HepG2 (cell line): ENCODE measurements around the gene B3GNT2. TPM values are rescaled to one million over a fixed set of nuclear protein-coding genes. Genes with fewer than 3 reads are reported as not detected.

ENCODE experiments used
- ARNT2 ChIP-seq: sonication (generic); formaldehyde crosslinking; IDR thresholded peaks from 2 replicates; pipeline ENCODE4 v1.8.0; 2022; ENCODE audit warnings: mild to moderate bottlenecking, low read depth, missing genetic modification reagents, moderate library complexity
- ASH2L ChIP-seq: fragments of 300-600, 200-600 bp; sonication (generic); IDR thresholded peaks from 2 replicates; pipeline ENCODE4 v1.7.0; 2017; ENCODE audit warnings: low read depth, mild to moderate bottlenecking, moderate library complexity, mixed read lengths, low read length; ENCODE audit not compliant: insufficient read length
- BORCS8-MEF2B ChIP-seq: sonication (generic); formaldehyde crosslinking; IDR thresholded peaks from 2 replicates; pipeline ENCODE4 v1.8.0; 2022; ENCODE audit warnings: mild to moderate bottlenecking, missing genetic modification reagents
- CC2D1A ChIP-seq: sonication (generic); formaldehyde crosslinking; IDR thresholded peaks from 2 replicates; pipeline ENCODE4 v1.8.1; 2023; ENCODE audit warnings: mild to moderate bottlenecking, missing genetic modification reagents
- CEBPG ChIP-seq: IDR thresholded peaks from 2 replicates; pipeline ENCODE4 v1.6.1; 2016
- GFI1 ChIP-seq: sonication (generic); formaldehyde crosslinking; IDR thresholded peaks from 2 replicates; pipeline ENCODE4 v1.5.0; 2020; ENCODE audit warnings: missing genetic modification reagents, mild to moderate bottlenecking, borderline replicate concordance
- PAF1 ChIP-seq: IDR thresholded peaks from 2 replicates; pipeline ENCODE4 v1.6.1; 2016; ENCODE audit warnings: missing genetic modification reagents, missing compliant biosample characterization
- PRPF4 ChIP-seq: fragments of 200-400 bp; formaldehyde crosslinking; IDR thresholded peaks from 2 replicates; pipeline ENCODE4 v1.6.1; 2016; ENCODE audit warnings: low read length, low read depth; ENCODE audit not compliant: poor library complexity, severe bottlenecking
- RARG ChIP-seq: sonication (generic); formaldehyde crosslinking; IDR thresholded peaks from 2 replicates; pipeline ENCODE4 v1.4.0; 2020; ENCODE audit warnings: low read depth, mild to moderate bottlenecking, missing genetic modification reagents
- SMYD3 ChIP-seq: sonication (generic); formaldehyde crosslinking; IDR thresholded peaks from 2 replicates; pipeline ENCODE4 v1.8.1; 2023; ENCODE audit warnings: mild to moderate bottlenecking, missing genetic modification reagents
- TCF12 ChIP-seq, 2 experiments: fragments of 450-650 bp in 1 of 2; sonication (generic) in 1 of 2; formaldehyde crosslinking in 1 of 2; IDR thresholded peaks; 2 replicates each; pipeline versions ENCODE4 v1.6.1 to v1.8.0; 2017 to 2022; ENCODE audit warnings: antibody characterized with exemption in 1 of 2, mild to moderate bottlenecking in 1 of 2, missing genetic modification reagents in 1 of 2, moderate library complexity in 1 of 2
- TCF7 ChIP-seq: sonication (generic); IDR thresholded peaks from 2 replicates; pipeline ENCODE4 v1.6.1; 2016; ENCODE audit warnings: antibody characterized with exemption, low read depth
- THYN1 ChIP-seq: sonication (generic); formaldehyde crosslinking; IDR thresholded peaks from 2 replicates; pipeline ENCODE4 v1.8.1; 2023; ENCODE audit warnings: low read depth, mild to moderate bottlenecking, moderate library complexity, missing genetic modification reagents, borderline replicate concordance
- ZKSCAN8 ChIP-seq: IDR thresholded peaks from 2 replicates; pipeline ENCODE4 v1.6.1; 2016; ENCODE audit warnings: borderline replicate concordance, missing genetic modification reagents, missing compliant biosample characterization
- ZNF430 ChIP-seq: sonication (generic); formaldehyde crosslinking; IDR thresholded peaks from 2 replicates; pipeline ENCODE4 v1.9.0; 2021; ENCODE audit warnings: mild to moderate bottlenecking, missing genetic modification reagents
- ZNF468 ChIP-seq: sonication (generic); formaldehyde crosslinking; IDR thresholded peaks from 2 replicates; pipeline ENCODE4 v1.8.0; 2022; ENCODE audit warnings: mild to moderate bottlenecking, moderate library complexity, missing genetic modification reagents
- ZNF567 ChIP-seq: sonication (generic); formaldehyde crosslinking; IDR thresholded peaks from 2 replicates; pipeline ENCODE4 v1.8.1; 2023; ENCODE audit warnings: mild to moderate bottlenecking, missing genetic modification reagents, borderline replicate concordance
- ZNF747 ChIP-seq: sonication (generic); formaldehyde crosslinking; IDR thresholded peaks from 2 replicates; pipeline ENCODE4 v1.8.1; 2023; ENCODE audit warnings: missing genetic modification reagents, mild to moderate bottlenecking, borderline replicate concordance
- polyA plus RNA-seq, 8 experiments: library from polyadenylated mRNA; depleted of rRNA in 3 of 8; stranded (reverse) in 7 of 8; unstranded in 1 of 8; fragments of >200 nt; fragmentation: Illumina TruSeq in 4 of 8; extraction: Trizol in 4 of 8; gene quantifications; 2 replicates each; pipeline versions ENCODE4 v1.2.1 to v1.2.3, GENCODE V29; 2011 to 2016; ENCODE audit warnings: low read depth in 4 of 8, missing spikeins in 1 of 8, mixed read lengths in 1 of 8; ENCODE audit not compliant: insufficient read depth in 1 of 8
- total RNA-seq, 5 experiments: library from RNA; depleted of rRNA; stranded (reverse); fragments of >200 nt; fragmentation: Illumina TruSeq; extraction: Trizol; gene quantifications; 2 replicates each; pipeline ENCODE4 v1.2.3, GENCODE V29; 2016; ENCODE audit warnings: low read depth in 1 of 5
- TF ChIP-seq, protein P1 (sequence below): sonication (generic); formaldehyde crosslinking; IDR thresholded peaks from 2 replicates; pipeline ENCODE4 v1.4.0; 2020; ENCODE audit warnings: missing genetic modification reagents
- TF ChIP-seq, protein P2 (sequence below): sonication (generic); formaldehyde crosslinking; IDR thresholded peaks from 2 replicates; pipeline ENCODE4 v1.5.1; 2020; ENCODE audit warnings: mild to moderate bottlenecking, missing genetic modification reagents, borderline replicate concordance

Gene B3GNT2
- total and polyA plus RNA-seq, 2 of the 13 experiments (the other 11 are each of a cell fraction or from before 2014, with no cell fraction given), result 26.3 to 28.5 TPM

DNA sequence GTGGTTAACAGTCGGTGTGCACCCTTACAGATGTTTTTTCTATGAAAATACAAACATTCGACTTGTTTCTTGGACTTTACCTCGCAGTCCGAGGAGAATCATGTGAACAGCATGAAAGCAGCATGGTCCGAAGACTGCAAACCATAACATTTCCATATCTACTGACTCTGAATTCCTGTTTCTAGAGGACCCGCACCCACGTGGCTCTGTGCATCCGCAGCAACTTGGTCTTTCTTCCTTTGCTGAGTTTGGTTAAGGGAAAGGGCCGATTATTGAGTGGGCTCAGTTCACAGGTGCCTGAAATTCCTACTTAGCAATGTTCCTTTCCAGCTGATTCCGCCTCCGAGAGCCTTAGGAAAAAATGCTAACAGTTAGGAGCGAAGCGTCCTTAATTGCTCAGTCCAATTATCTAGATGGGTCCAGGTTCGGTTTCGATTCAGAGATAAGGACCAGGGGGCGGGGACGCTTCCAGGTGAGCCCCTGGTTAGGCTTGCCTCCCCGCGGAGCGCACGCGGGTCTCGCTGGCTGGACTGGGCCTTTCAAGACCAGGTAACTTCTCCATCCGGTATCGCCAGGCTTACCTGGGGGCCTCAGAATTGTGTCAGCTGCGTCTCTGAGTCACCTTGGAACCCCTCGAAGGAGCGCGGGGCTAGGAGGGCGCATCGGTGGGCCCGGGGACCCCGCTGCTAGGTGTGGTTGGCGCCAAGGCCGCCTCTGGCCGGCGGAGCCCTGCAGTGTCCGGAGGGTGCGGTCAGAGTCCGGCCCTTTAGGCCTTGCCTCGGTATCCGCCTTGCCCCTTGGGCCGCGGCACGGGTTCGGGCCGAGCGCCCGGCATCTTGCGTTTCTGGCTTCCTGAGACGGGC, 1.1 kb upstream of the B3GNT2 start (continued):
- TF ChIP-seq ZKSCAN8 (CRISPR knock-in tag) (peak; percentile 87; the same call in 1 of the 2 replicates), RARG (no peak), ZNF430 (CRISPR knock-in tag) (peak; percentile 83; the same call in 1 of the 2 replicates), ZNF567 (peak; percentile 63; the same call in 1 of the 2 replicates), ZNF747 (CRISPR knock-in tag) (peak; percentile 75), THYN1 (CRISPR knock-in tag) (no peak), PRPF4 (no peak), TCF12 (IDR thresholded peaks at IDR 0.05) (no peak), TCF12 (CRISPR knock-in tag; IDR thresholded peaks at IDR 0.05) (peak; percentile 56; the same call in 1 of the 2 replicates), TCF7 (peak; percentile 84), ARNT2 (no peak), CEBPG (CRISPR knock-in tag) (peak; percentile 32; the same call in 1 of the 2 replicates), GFI1 (CRISPR knock-in tag) (0 out of 2 replicates have a peak, but pooled peaks have one; percentile 36), PAF1 (CRISPR knock-in tag) (no peak; the same call in 1 of the 2 replicates), SMYD3 (peak; percentile 81; the same call in 1 of the 2 replicates), CC2D1A (CRISPR knock-in tag) (no peak; the same call in 1 of the 2 replicates), BORCS8-MEF2B (CRISPR knock-in tag) (0 out of 2 replicates have a peak, but pooled peaks have one; percentile 15), ASH2L (peak; percentile 41), ZNF468 (no peak)
- TF ChIP-seq, protein P1, sequence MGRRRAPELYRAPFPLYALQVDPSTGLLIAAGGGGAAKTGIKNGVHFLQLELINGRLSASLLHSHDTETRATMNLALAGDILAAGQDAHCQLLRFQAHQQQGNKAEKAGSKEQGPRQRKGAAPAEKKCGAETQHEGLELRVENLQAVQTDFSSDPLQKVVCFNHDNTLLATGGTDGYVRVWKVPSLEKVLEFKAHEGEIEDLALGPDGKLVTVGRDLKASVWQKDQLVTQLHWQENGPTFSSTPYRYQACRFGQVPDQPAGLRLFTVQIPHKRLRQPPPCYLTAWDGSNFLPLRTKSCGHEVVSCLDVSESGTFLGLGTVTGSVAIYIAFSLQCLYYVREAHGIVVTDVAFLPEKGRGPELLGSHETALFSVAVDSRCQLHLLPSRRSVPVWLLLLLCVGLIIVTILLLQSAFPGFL, result no peak
- TF ChIP-seq, protein P2, sequence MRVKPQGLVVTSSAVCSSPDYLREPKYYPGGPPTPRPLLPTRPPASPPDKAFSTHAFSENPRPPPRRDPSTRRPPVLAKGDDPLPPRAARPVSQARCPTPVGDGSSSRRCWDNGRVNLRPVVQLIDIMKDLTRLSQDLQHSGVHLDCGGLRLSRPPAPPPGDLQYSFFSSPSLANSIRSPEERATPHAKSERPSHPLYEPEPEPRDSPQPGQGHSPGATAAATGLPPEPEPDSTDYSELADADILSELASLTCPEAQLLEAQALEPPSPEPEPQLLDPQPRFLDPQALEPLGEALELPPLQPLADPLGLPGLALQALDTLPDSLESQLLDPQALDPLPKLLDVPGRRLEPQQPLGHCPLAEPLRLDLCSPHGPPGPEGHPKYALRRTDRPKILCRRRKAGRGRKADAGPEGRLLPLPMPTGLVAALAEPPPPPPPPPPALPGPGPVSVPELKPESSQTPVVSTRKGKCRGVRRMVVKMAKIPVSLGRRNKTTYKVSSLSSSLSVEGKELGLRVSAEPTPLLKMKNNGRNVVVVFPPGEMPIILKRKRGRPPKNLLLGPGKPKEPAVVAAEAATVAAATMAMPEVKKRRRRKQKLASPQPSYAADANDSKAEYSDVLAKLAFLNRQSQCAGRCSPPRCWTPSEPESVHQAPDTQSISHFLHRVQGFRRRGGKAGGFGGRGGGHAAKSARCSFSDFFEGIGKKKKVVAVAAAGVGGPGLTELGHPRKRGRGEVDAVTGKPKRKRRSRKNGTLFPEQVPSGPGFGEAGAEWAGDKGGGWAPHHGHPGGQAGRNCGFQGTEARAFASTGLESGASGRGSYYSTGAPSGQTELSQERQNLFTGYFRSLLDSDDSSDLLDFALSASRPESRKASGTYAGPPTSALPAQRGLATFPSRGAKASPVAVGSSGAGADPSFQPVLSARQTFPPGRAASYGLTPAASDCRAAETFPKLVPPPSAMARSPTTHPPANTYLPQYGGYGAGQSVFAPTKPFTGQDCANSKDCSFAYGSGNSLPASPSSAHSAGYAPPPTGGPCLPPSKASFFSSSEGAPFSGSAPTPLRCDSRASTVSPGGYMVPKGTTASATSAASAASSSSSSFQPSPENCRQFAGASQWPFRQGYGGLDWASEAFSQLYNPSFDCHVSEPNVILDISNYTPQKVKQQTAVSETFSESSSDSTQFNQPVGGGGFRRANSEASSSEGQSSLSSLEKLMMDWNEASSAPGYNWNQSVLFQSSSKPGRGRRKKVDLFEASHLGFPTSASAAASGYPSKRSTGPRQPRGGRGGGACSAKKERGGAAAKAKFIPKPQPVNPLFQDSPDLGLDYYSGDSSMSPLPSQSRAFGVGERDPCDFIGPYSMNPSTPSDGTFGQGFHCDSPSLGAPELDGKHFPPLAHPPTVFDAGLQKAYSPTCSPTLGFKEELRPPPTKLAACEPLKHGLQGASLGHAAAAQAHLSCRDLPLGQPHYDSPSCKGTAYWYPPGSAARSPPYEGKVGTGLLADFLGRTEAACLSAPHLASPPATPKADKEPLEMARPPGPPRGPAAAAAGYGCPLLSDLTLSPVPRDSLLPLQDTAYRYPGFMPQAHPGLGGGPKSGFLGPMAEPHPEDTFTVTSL (CRISPR knock-in tag), result peak; percentile 91
